Measurements from ENCODE around the gene NOCT. TPM values are rescaled to one million over a fixed set of nuclear protein-coding genes. Genes with fewer than 3 reads are reported as not detected.

Gene NOCT
- total RNA-seq, 1 experiment from 2014 or later: 21.5 TPM

- H3K36me3 Mint-ChIP-seq (ENCODE audit: insufficient read depth, unreplicated experiment): peaks cover 47% of the 10 kb centered on the region
- H3K4me1 Mint-ChIP-seq (ENCODE audit: low read depth, unreplicated experiment): peaks cover 19% of the 10 kb centered on the region
- ChIA-PET CTCF (interaction anchor here (0.9 to 1.1 kb wide), 2 partner anchors 54 to 83 kb away, joined by 4 read pairs; no protein-coding TSS in a partner anchor), POLR2A (interaction anchor here (0.5 to 1.3 kb wide), 2 partner anchors 11 to 71 kb away, joined by 3 to 4 read pairs; no protein-coding TSS in a partner anchor)
- H3K9me3 ChIP-seq: no peaks in the 10 kb centered on the region
- H3K9me3 Mint-ChIP-seq (ENCODE audit: unreplicated experiment): no peaks in the 10 kb centered on the region
- BruUV-seq (replicated peaks): TSS peak; percentile 53
- peak; percentile 21 for TF ChIP-seq CTCF (IDR thresholded peaks at IDR 0.05; ENCODE audit: insufficient read depth in 1 of 2, low read depth in 1 of 2, low read length in 1 of 2, severe bottlenecking in 1 of 2, unreplicated experiment in 1 of 2)
- peak; percentile 91 to 93 for DNase-seq
- peaks cover 14% of the 10 kb centered on the region; the same call in 1 of the 2 replicates for H3K4me1 ChIP-seq
- H3K4me3 Mint-ChIP-seq (ENCODE audit: unreplicated experiment): peak overlapping the region; percentile 97
- no peaks in the 10 kb centered on the region for H3K27me3 ChIP-seq (replicated peaks; ENCODE audit: control insufficient read depth, insufficient read depth, low read length)
- H3K4me3 ChIP-seq (ENCODE audit: low read depth, low read length): peak overlapping the region; percentile 88
- intact Hi-C loops (cut with micrococcal nuclease; ENCODE audit: unreplicated experiment): loop anchor here (1.0 to 5.0 kb wide), 5 partner anchors 29 to 368 kb away; partner anchors contain the start of genes NAA15 and RAB33B
- H3K27ac Mint-ChIP-seq (ENCODE audit: unreplicated experiment): peak overlapping the region; percentile 98
- H3K27me3 Mint-ChIP-seq (ENCODE audit: insufficient read depth, unreplicated experiment): no peaks in the 10 kb centered on the region
- no peaks in the 10 kb centered on the region for H3K36me3 ChIP-seq (ENCODE audit: control insufficient read depth, insufficient read depth, low read length)
These were observed 68.6 kb downstream of the NOCT start for GRCh38 chr4:139083956-139084803.

- peaks cover 19% of the 10 kb centered on the region for H3K4me1 Mint-ChIP-seq (ENCODE audit: low read depth, unreplicated experiment)
- Histone ChIP-seq H3K36me3 (ENCODE audit: control insufficient read depth, insufficient read depth, low read length) (no peaks in the 10 kb centered on the region), H3K4me1 (peaks cover 14% of the 10 kb centered on the region; the same call in 1 of the 2 replicates), H3K4me3 (ENCODE audit: low read depth, low read length) (peak overlapping the region; percentile 88), H3K27me3 (replicated peaks; ENCODE audit: control insufficient read depth, insufficient read depth, low read length) (no peaks in the 10 kb centered on the region), H3K9me3 (no peaks in the 10 kb centered on the region)
- peak overlapping the region; percentile 98 for H3K27ac Mint-ChIP-seq (ENCODE audit: unreplicated experiment)
- H3K27me3 Mint-ChIP-seq (ENCODE audit: insufficient read depth, unreplicated experiment): no peaks in the 10 kb centered on the region
- DNase-seq: no peak
- peaks cover 51% of the 10 kb centered on the region for H3K36me3 Mint-ChIP-seq (ENCODE audit: insufficient read depth, unreplicated experiment)
- ChIA-PET CTCF (interaction anchor here (0.9 kb wide), 1 partner anchor 83 kb away, joined by 4 read pairs; no protein-coding TSS in a partner anchor), POLR2A (interaction anchor here (1.3 kb wide), 1 partner anchor 70 kb away, joined by 4 read pairs; no protein-coding TSS in a partner anchor)
- intact Hi-C loops (cut with micrococcal nuclease; ENCODE audit: unreplicated experiment): loop anchor here (5.0 kb wide), 1 partner anchor 368 kb away; the partner anchor contains the start of gene RAB33B
- no peak for TF ChIP-seq CTCF (IDR thresholded peaks at IDR 0.05; ENCODE audit: insufficient read depth in 1 of 2, low read depth in 1 of 2, low read length in 1 of 2, severe bottlenecking in 1 of 2, unreplicated experiment in 1 of 2)
- no TSS peak for BruUV-seq (replicated peaks)
- peak overlapping the region; percentile 97 for H3K4me3 Mint-ChIP-seq (ENCODE audit: unreplicated experiment)
- no peaks in the 10 kb centered on the region for H3K9me3 Mint-ChIP-seq (ENCODE audit: unreplicated experiment)
These were observed 69.2 kb downstream of the NOCT start for GRCh38 chr4:139084804-139085093.

- CTCF ChIA-PET: no interaction called here
- Mint-ChIP-seq H3K4me3 (ENCODE audit: unreplicated experiment) (peak overlapping the region; percentile 97), H3K27me3 (ENCODE audit: insufficient read depth, unreplicated experiment) (no peaks in the 10 kb centered on the region), H3K36me3 (ENCODE audit: insufficient read depth, unreplicated experiment) (peaks cover 51% of the 10 kb centered on the region), H3K27ac (ENCODE audit: unreplicated experiment) (peak overlapping the region; percentile 98), H3K9me3 (ENCODE audit: unreplicated experiment) (no peaks in the 10 kb centered on the region), H3K4me1 (ENCODE audit: low read depth, unreplicated experiment) (peaks cover 19% of the 10 kb centered on the region)
- Histone ChIP-seq H3K4me1 (peaks cover 14% of the 10 kb centered on the region; the same call in 1 of the 2 replicates), H3K9me3 (no peaks in the 10 kb centered on the region), H3K27me3 (replicated peaks; ENCODE audit: control insufficient read depth, insufficient read depth, low read length) (no peaks in the 10 kb centered on the region), H3K36me3 (ENCODE audit: control insufficient read depth, insufficient read depth, low read length) (no peaks in the 10 kb centered on the region), H3K4me3 (ENCODE audit: low read depth, low read length) (peak overlapping the region; percentile 88)
- POLR2A ChIA-PET: no interaction called here
- TF ChIP-seq CTCF (IDR thresholded peaks at IDR 0.05; ENCODE audit: insufficient read depth in 1 of 2, low read depth in 1 of 2, low read length in 1 of 2, severe bottlenecking in 1 of 2, unreplicated experiment in 1 of 2): no peak
- intact Hi-C loops (cut with micrococcal nuclease; ENCODE audit: unreplicated experiment): no loop called here
- no TSS peak for BruUV-seq (replicated peaks)
- no peak for DNase-seq
These were observed 69.6 kb downstream of the NOCT start for GRCh38 chr4:139085141-139085540.
